SW480 (cell line): ENCODE results near the gene SPINK4.
A peak's percentile ranks its signal among the peaks of the same experiment; 100 is the strongest.

Source experiments
- DNase-seq: peaks from one replicate; pipeline ENCODE4 v3.0.0-alpha.2; 2016; ENCODE audit warnings: low spot score

The SPINK4 gene

GRCh38 chr9:33239921-33240320 is at the start of gene SPINK4:
Gene SPINK4, plus strand, starts transcription at chr9:33240167. Its CDS starts 42 bp downstream, at chr9:33240209.
- no peak for DNase-seq

GRCh38 chr9:33192493-33193255 is 47.3 kb upstream of the SPINK4 start:
- DNase-seq = no peak

GRCh38 chr9:33193818-33194217 is 46.1 kb upstream of the SPINK4 start:
- no peak for DNase-seq

- DNase-seq = no peak
Measured at GRCh38 chr9:33196736-33197135, 43.2 kb upstream of the SPINK4 start.

- no peak for DNase-seq
Measured at GRCh38 chr9:33197279-33198152, 42.5 kb upstream of the SPINK4 start.

GRCh38 chr9:33198165-33198564 is 41.8 kb upstream of the SPINK4 start:
- no peak for DNase-seq

- no peak for DNase-seq
Measured at GRCh38 chr9:33202018-33202417, 37.9 kb upstream of the SPINK4 start.

- DNase-seq = no peak
Measured at GRCh38 chr9:33202552-33203201, 37.3 kb upstream of the SPINK4 start.

- DNase-seq = no peak
Measured at GRCh38 chr9:33209394-33209793, 30.6 kb upstream of the SPINK4 start.

GRCh38 chr9:33210006-33210715 is 29.8 kb upstream of the SPINK4 start:
- no peak for DNase-seq

- DNase-seq = peak; percentile 29
Measured at GRCh38 chr9:33211695-33212393, 28.1 kb upstream of the SPINK4 start.

GRCh38 chr9:33220681-33221567 is 19.0 kb upstream of the SPINK4 start:
- no peak for DNase-seq

- no peak for DNase-seq
Measured at GRCh38 chr9:33221568-33221884, 18.4 kb upstream of the SPINK4 start.

- DNase-seq = no peak
Measured at GRCh38 chr9:33222031-33222430, 17.9 kb upstream of the SPINK4 start.

GRCh38 chr9:33223696-33224095 is 16.3 kb upstream of the SPINK4 start:
- DNase-seq = no peak

GRCh38 chr9:33225319-33226147 is 14.4 kb upstream of the SPINK4 start:
- DNase-seq = peak; percentile 75

GRCh38 chr9:33227008-33227398 is 13.0 kb upstream of the SPINK4 start:
- no peak for DNase-seq

GRCh38 chr9:33227741-33228140 is 12.2 kb upstream of the SPINK4 start:
- DNase-seq = no peak

GRCh38 chr9:33228606-33229005 is 11.4 kb upstream of the SPINK4 start:
- DNase-seq = no peak
